OCI-LY3 (cell line): ENCODE measurements around the gene EEF2K.

Experiments
- EZH2phosphoT487 ChIP-seq: fragments of 200-600 bp; shearing (Covaris generic); IDR thresholded peaks from 2 replicates; pipeline ENCODE4 v1.6.1; 2018; ENCODE audit warnings: antibody characterized with exemption, mixed run types, low read depth
- TF ChIP-seq, protein P1 (sequence below): fragments of 200-600, 300-600 bp; sonication (generic); IDR thresholded peaks from 2 replicates; pipeline ENCODE4 v1.5.1; 2014; ENCODE audit warnings: antibody characterized with exemption, low read length, low read depth

DNA sequence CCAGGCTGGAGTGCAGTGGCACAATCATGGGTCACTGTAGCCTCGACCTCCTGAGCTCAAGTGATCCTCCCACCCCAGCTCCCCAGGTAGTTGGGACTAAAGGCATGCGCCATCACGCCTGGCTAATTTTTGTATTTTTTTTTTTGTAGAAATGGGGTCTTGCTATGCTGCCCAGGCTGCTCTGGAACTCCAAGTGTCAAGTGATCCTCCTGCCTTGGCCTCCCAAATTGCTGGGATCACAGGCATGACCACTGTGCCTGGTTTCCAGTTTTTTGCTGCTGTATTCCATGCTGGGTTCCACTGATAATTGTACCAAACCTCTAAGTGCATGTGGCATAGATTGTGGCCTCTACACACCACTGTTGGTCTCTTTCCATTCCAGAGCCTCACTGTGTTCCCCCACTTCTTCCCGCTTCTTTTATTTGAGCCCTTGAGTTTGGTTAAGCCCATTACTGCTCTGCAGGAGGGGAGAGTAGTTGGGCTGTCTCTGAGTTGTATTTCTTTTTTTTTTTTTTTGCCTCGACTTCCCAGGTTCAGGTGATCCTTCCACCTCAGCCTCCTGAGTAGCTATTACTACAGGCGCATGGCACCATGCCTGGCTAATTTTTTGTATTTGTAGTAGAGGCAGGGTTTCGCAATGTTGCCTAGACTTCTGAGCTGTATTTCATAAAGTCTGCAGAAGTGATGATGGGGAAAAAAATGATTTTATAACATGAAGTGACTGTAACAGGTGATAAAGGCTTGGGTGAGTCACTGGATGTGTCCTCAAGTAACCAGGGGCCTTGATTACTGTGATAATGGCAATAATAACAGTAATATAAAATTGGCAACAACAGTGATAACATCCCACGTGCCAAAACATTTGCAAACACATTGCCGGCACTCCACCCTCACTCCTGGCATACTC is 30.0 kb downstream of the EEF2K start:
- TF ChIP-seq, protein P1, sequence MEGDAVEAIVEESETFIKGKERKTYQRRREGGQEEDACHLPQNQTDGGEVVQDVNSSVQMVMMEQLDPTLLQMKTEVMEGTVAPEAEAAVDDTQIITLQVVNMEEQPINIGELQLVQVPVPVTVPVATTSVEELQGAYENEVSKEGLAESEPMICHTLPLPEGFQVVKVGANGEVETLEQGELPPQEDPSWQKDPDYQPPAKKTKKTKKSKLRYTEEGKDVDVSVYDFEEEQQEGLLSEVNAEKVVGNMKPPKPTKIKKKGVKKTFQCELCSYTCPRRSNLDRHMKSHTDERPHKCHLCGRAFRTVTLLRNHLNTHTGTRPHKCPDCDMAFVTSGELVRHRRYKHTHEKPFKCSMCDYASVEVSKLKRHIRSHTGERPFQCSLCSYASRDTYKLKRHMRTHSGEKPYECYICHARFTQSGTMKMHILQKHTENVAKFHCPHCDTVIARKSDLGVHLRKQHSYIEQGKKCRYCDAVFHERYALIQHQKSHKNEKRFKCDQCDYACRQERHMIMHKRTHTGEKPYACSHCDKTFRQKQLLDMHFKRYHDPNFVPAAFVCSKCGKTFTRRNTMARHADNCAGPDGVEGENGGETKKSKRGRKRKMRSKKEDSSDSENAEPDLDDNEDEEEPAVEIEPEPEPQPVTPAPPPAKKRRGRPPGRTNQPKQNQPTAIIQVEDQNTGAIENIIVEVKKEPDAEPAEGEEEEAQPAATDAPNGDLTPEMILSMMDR, result no peak
- TF ChIP-seq EZH2phosphoT487, result no peak
